Stimulated activated CD4-positive, alpha-beta T cell treated with anti-CD3 and anti-CD28 coated beads, Interleukin-1b, Interleukin-23, amount 100 ng/mL, for 4 hours (primary cell): ENCODE data around the gene MPHOSPH8.

ENCODE experiments used
- DNase-seq, 2 donors: peaks; one replicate each; pipeline ENCODE4 v3.0.0-alpha.2; 2020; ENCODE audit warnings: low read depth in 2 of 2

The MPHOSPH8 gene

GRCh38 chr13:19633479-19634255 is at the start of gene MPHOSPH8:
Gene MPHOSPH8 (plus strand): TSS chr13:19633659. CDS start chr13:19633749, 90 bp downstream.
- peak; percentile 88 to 94 for DNase-seq

DNA sequence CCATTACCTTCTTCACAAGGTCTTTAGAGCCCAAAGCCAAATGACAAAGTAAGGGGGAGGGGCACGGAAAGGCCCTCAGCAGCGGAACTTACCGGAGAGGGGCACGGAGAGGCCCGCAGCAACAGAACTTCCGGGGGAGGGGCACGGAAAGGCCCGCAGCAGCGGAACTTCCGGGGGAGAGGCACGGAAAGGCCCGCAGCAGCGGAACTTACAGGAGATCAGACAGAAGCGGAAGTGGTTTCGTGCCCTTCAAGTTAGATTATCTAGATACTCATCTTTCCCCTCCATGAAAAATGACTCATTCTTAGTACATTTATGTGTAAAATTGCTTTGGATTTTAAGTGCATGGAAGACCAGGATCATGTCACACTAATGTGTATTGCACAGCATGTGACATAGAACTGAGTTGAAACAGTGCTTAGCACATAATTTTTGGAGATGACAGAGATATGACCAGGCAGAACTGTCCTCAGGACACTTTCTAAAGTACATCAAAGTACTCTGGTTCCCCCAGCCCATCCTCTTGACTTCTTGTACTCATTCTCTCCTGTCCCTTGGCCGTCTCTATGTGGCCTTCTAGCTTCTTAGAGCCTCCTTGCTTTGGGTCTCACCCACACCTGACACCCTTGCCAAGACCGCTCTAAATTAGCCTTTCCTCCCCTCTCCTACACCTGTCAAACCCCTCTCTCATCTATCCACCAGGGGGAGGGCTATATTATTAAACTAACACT is 46.4 kb upstream of the MPHOSPH8 start:
- DNase-seq: peak; percentile 60 to 64

- DNase-seq: no peak
These were observed 45.7 kb upstream of the MPHOSPH8 start for GRCh38 chr13:19587635-19588300.

GRCh38 chr13:19589312-19589711 is 44.1 kb upstream of the MPHOSPH8 start:
- no peak for DNase-seq

DNA sequence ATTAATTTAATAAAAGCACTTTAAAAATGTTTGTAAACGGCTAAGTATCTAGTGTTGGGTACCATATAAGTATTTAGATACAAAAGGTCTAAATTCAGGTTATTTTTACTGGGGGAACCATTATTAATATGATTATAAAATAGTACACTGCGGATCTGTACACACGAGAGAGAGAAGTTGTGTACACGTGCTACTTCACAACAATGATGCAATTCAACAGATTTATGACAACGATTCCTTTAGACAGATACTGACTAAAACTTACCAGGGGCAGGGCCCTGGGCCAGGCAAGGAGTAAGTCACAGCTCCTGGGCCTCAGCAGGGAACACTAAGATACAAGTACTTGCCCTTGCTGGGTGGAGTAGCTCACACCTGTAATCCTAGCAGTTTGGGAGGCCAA is 43.0 kb upstream of the MPHOSPH8 start:
- DNase-seq: no peak

GRCh38 chr13:19591864-19592263 is 41.6 kb upstream of the MPHOSPH8 start:
- DNase-seq: no peak

- DNase-seq: no peak
These were observed 40.7 kb upstream of the MPHOSPH8 start for GRCh38 chr13:19592657-19593180.

- no peak for DNase-seq
These were observed 37.4 kb upstream of the MPHOSPH8 start for GRCh38 chr13:19596086-19596485.

DNA sequence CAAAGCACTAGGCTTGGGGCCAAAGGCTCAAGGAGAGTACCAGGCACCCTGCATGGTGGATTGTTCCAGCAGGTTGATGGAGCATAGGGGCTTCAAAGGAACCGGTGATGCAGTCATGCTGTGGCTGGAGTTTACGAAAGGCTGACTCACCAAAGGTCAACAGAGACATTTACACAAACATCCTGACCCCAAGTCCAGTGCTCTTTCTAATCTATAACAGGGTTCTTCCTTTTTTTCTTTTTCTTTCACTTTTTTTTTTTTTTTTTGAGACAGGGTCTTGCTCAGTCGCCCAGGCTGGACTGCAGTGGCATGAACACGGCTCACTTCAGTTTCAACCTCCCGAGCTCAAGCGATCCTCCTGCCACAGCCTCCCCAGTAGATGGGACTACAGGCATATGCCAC is 36.5 kb upstream of the MPHOSPH8 start:
- DNase-seq: no peak

GRCh38 chr13:19597523-19597922 is 35.9 kb upstream of the MPHOSPH8 start:
- DNase-seq: no peak

DNA sequence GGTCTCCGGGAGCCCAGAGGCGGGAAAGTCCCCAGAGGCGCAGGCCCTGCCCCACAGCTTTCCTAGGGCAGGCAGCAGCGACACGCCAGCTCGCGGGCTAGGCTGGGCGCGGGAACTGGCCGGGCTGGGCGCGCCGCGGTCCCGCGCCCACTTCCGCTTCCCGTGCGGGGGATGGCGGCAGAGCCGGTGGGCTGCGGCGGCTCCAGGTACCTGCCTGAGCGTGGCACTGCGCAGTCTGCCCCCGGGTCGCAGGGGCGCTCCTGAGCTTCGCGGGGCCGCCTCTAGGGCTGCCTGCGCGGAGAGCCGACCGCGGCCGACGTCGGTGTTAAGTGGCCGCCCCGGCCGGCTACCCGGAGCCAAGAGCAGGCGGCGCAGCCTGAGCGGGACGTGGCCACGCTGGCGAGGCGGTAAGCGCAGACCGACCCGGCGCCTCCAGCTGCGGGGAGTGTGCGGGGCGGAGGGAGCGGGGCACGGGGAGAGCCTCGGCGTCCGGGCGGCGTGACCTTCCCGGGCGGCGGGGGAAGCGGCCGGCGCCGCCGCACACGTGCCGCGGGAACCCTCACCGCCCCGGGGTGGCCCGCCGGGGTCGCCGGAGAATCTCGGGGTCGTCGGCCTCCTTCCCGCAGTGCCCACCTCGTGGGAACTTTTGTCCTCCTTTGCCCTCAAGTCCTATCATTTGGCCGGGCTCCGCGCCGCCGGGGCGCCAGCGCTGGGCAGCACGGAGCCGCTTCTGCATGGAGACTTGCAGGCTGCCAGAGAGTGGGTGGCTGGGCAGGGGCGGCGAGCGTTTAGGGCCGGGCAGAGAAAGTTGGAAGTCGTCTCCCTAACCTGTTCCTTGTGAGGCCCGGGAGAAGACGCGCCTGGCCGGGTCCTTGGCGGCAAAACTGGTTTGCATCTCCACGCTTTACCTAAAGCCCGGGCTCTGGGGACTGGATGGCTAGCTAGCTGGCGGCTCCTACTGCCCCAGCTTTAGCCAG is 31.4 kb upstream of the MPHOSPH8 start:
- DNase-seq: peak in 1 of 2 donors; percentile 29

GRCh38 chr13:19604306-19604705 is 29.2 kb upstream of the MPHOSPH8 start:
- no peak for DNase-seq

GRCh38 chr13:19605161-19605955 is 28.1 kb upstream of the MPHOSPH8 start:
- no peak for DNase-seq

DNA sequence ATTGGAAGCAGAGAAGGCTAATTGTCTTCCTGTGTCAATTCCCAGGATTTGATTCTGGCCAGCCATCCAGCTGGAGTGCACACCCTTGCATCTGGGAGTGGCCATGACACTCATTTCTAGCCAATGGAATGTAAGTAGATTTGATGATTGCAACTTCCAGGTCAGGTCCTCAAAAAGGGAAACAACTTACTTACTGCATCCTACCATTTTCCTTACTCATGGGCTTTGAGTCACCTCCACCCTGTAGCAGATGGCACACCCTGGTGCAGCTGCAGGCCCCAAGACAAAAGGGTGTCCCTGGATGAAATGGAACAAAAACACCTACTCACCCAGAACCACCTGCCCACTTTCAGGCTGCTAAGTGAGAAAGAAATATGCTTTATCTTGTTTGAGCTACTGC is 27.3 kb upstream of the MPHOSPH8 start:
- DNase-seq: no peak

DNA sequence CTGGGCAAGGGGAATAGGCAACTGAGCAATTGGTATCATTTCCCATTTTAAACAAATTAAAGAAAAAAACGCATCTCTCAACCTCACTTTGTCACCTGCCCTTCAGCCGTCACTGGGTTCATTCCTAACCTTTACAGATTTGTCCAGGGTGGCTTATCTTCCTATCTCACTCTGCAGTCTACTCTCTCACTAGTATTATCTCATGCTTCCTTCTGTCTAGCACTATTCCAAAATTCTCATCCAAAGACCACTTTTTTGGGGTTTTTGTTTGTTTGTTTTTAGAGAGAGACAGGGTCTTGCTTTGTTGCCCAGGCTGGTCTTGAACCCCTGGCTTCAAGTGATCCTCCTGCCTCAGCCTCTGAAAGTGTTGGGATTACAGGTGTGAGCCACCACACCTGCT is 26.7 kb upstream of the MPHOSPH8 start:
- DNase-seq: no peak

DNA sequence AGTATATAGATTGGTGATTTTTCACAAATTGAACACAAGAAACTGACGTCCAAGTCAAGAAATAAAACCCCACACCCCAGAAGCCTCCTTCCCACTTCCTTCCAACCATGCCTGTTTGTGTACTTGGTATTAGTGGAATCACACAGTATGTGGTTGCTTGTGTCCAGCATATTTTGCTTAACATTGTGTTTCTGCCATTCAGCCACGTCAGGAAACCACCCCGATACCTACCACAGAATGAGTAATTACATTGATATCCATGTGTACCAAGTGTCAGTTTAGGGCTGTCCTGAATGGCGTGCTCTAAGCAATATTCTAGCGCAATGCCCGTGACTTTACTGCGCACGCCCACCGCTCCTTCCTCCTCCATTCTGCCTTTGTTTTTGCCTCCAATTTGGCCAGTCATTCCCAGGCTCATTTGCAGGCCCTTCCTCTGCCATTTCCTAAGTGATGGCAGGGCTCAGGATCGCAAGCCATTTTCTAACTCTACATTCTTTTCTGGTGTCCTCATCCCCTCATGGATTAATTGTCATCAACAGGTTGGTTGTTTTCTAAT is 25.9 kb upstream of the MPHOSPH8 start:
- no peak for DNase-seq

DNA sequence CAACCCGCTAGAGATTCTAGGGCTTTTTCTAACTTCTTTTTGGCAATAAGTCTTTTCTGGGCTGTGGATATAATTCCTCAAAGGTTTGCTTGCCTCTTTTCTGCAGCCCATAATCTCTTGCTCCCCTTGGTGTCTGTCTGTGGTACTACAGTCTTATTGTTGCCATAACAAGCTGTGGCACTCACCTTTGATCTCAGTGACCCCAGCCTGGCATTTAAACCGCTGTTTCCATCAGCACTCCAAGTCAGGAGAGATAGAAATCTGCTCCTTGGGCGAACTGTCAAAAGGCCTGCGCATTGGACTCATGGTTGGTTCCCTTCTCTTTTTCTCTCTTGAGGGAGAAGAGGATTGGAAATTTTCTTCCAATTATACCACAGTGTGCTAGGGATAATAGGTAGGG is 14.5 kb upstream of the MPHOSPH8 start:
- DNase-seq: no peak

GRCh38 chr13:19622193-19622592 is 11.3 kb upstream of the MPHOSPH8 start:
- DNase-seq: no peak

GRCh38 chr13:19624265-19624664 is 9.2 kb upstream of the MPHOSPH8 start:
- DNase-seq: no peak

- DNase-seq: no peak
These were observed 462 bp upstream of the MPHOSPH8 start for GRCh38 chr13:19632915-19633478.
